Measurements from ENCODE around the gene TSPO. TPM values are rescaled to one million over a fixed set of nuclear protein-coding genes. Genes with fewer than 3 reads are reported as not detected.

The TSPO gene
- total and polyA plus RNA-seq, 9 of the 15 experiments (the other 6 are each of a cell fraction or from before 2014, with no cell fraction given), result 4.9 to 126 (median 25.3) TPM

- peak; percentile 52 for TF ChIP-seq MGA (IDR thresholded peaks at IDR 0.05)
- peak; percentile 48 for TF ChIP-seq NFIC (IDR thresholded peaks at IDR 0.05)
- peak; percentile 90; the same call in 1 of the 2 replicates for TF ChIP-seq ESRRA (IDR thresholded peaks at IDR 0.05; ENCODE audit: borderline replicate concordance, low read depth)
- TF ChIP-seq ZNF354B (CRISPR knock-in tag; IDR thresholded peaks at IDR 0.05), result no peak
- TF ChIP-seq CREB1 (IDR thresholded peaks at IDR 0.05), result peak; percentile 69
- TF ChIP-seq CREB1 (CRISPR knock-in tag; IDR thresholded peaks at IDR 0.05), result peak; percentile 80
- TF ChIP-seq LARP7 (IDR thresholded peaks at IDR 0.05), result no peak
- TF ChIP-seq TEAD1 (CRISPR knock-in tag; IDR thresholded peaks at IDR 0.05), result peak; percentile 28 to 96; a peak in 3 of 4 replicates
- TF ChIP-seq TCF7 (IDR thresholded peaks at IDR 0.05; ENCODE audit: borderline replicate concordance), result no peak
- TF ChIP-seq SIN3B (IDR thresholded peaks at IDR 0.05; ENCODE audit: low read depth), result 0 out of 2 replicates have a peak, but pooled peaks have one; percentile 40
- TF ChIP-seq YY1 (IDR thresholded peaks at IDR 0.05; ENCODE audit: borderline replicate concordance in 1 of 3, control insufficient read depth in 1 of 3, extremely low read depth in 1 of 3, insufficient read depth in 3 of 3, insufficient read length in 1 of 3, insufficient replicate concordance in 2 of 3, low read depth in 1 of 3, low read length in 2 of 3), result peak in 2 of 3 experiments; percentile 62 to 69
- TF ChIP-seq NCOA1 (IDR thresholded peaks at IDR 0.05; ENCODE audit: low read depth), result peak; percentile 76
- peak; percentile 51 for TF ChIP-seq DPF2 (IDR thresholded peaks at IDR 0.05)
- peak; percentile 74 for TF ChIP-seq CREM (IDR thresholded peaks at IDR 0.05; ENCODE audit: low read depth)
- 0 out of 2 replicates have a peak, but pooled peaks have one; percentile 15 for TF ChIP-seq ARID1B (IDR thresholded peaks at IDR 0.05)
- peak; percentile 79 for TF ChIP-seq POLR2B (IDR thresholded peaks at IDR 0.05; ENCODE audit: low read depth, partially characterized antibody)
- TF ChIP-seq NONO (IDR thresholded peaks at IDR 0.05; ENCODE audit: low read depth in 2 of 2, low read length in 1 of 2), result peak; percentile 21 to 55; a peak in 1 of 4 replicates
- no peak for TF ChIP-seq ZNF316 (IDR thresholded peaks at IDR 0.05)
Measured at GRCh38 chr22:43187171-43188099, 36.1 kb downstream of the TSPO start (continued).
